Stimulated activated naive CD8-positive, alpha-beta T cell treated with anti-CD3 and anti-CD28 coated beads, Interleukin-15, amount 100 ng/mL, for 72 hours (primary cell): ENCODE results near the gene PTGR3.

Experiments
- ATAC-seq: fragments of 150-1000 bp; cut with Tn5 transposase; 2 replicates; pipeline ENCODE4 v1.10.0; 2021; ENCODE audit warnings: mild to moderate bottlenecking, moderate library complexity
- DNase-seq, 2 donors: peaks; one replicate each; pipeline ENCODE4 v3.0.0; 2021 to 2022
- H3K27ac Mint-ChIP-seq, 2 donors: one replicate each; pipeline ENCODE4 v1.8.0; 2022; ENCODE audit warnings: mild to moderate bottlenecking in 2 of 2, mixed read lengths in 2 of 2, moderate library complexity in 2 of 2
- H3K27me3 Mint-ChIP-seq: one replicate; pipeline ENCODE4 v1.8.0; 2022; ENCODE audit warnings: mixed read lengths
- H3K4me1 Mint-ChIP-seq: one replicate; pipeline ENCODE4 v1.8.0; 2022; ENCODE audit warnings: mild to moderate bottlenecking, mixed read lengths
- H3K4me3 Mint-ChIP-seq, 2 donors: one replicate each; pipeline ENCODE4 v1.8.0; 2022; ENCODE audit warnings: mild to moderate bottlenecking in 2 of 2, mixed read lengths in 2 of 2, moderate library complexity in 1 of 2
- H3K9me3 Mint-ChIP-seq, 2 donors: one replicate each; pipeline ENCODE4 v1.8.0; 2022; ENCODE audit warnings: mixed read lengths in 2 of 2

Gene PTGR3

GRCh38 chr18:75163736-75164135 is 45.2 kb downstream of the PTGR3 start:
- H3K27me3 Mint-ChIP-seq: no peaks in the 10 kb centered on the region
- H3K27ac Mint-ChIP-seq: no peak overlapping the region
- H3K4me1 Mint-ChIP-seq: peaks cover 12% of the 10 kb centered on the region

GRCh38 chr18:75162978-75163377 is 46.0 kb downstream of the PTGR3 start:
- Mint-ChIP-seq H3K9me3 (no peaks in the 10 kb centered on the region), H3K4me3 (no peak overlapping the region), H3K27me3 (no peaks in the 10 kb centered on the region), H3K4me1 (peaks cover 12% of the 10 kb centered on the region), H3K27ac (no peak overlapping the region)
- DNase-seq (no peak), ATAC-seq (no peak)

More at GRCh38 chr18:75163736-75164135, 45.2 kb downstream of the PTGR3 start:
- DNase-seq: no peak
- Mint-ChIP-seq H3K4me3 (no peak overlapping the region), H3K9me3 (no peaks in the 10 kb centered on the region)
- no peak for ATAC-seq

- no peaks in the 10 kb centered on the region for H3K9me3 Mint-ChIP-seq
- no peak for ATAC-seq
- H3K4me1 Mint-ChIP-seq: peaks cover 12% of the 10 kb centered on the region
- peak overlapping the region in 1 of 2 donors; percentile 8 for H3K27ac Mint-ChIP-seq
- H3K4me3 Mint-ChIP-seq: no peak overlapping the region
- no peaks in the 10 kb centered on the region for H3K27me3 Mint-ChIP-seq
- DNase-seq: no peak
These were observed 46.5 kb downstream of the PTGR3 start for GRCh38 chr18:75162467-75162866.

DNA sequence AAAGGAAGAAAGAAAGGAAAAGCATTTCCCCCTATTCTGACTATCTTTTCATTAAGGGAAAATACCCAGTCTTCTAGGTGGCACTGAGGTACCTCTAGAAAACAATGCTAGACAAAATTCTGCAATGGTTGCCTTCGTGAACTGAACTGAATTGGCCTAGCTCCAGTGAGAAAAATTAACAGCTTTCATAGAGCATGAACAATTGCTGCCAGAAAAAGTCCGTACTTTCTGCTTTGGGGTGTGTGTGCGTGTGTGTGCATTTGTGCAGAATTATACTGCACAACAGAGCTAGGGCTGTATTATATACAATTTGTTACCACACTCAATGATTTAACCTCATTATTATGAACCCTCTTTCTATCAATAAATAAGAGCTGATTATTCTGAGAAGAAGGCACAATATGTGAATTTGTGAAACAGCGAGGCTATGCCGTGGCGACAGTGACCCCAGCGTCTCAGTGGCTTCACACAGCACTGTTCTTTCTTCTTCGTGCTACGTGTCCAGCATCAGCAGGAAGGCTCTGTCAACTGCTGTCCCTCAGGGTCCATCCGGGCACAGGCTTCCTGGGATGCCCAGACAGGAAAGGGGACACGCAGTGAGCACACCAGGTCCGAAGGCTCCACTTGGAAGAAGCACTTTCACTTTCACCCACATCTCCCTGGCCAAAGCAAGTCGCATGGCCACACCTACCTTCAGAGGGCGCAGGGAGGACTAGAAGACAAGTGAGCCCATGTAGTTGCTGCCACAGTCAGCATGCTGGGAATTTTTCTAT is 47.5 kb downstream of the PTGR3 start:
- Mint-ChIP-seq H3K9me3 (no peaks in the 10 kb centered on the region), H3K4me1 (peaks cover 12% of the 10 kb centered on the region), H3K4me3 (peak overlapping the region; percentile 70 to 79), H3K27ac (peak overlapping the region; percentile 49 to 83), H3K27me3 (no peaks in the 10 kb centered on the region)
- DNase-seq (no peak), ATAC-seq (peak; percentile 27)

- DNase-seq (no peak), ATAC-seq (no peak)
- Mint-ChIP-seq H3K27me3 (no peaks in the 10 kb centered on the region), H3K4me3 (no peak overlapping the region), H3K9me3 (no peaks in the 10 kb centered on the region), H3K27ac (no peak overlapping the region), H3K4me1 (peaks cover 12% of the 10 kb centered on the region)
These were observed 48.6 kb downstream of the PTGR3 start for GRCh38 chr18:75160364-75160763.

GRCh38 chr18:75159646-75160356 is 49.1 kb downstream of the PTGR3 start:
- no peak overlapping the region for H3K27ac Mint-ChIP-seq
- no peaks in the 10 kb centered on the region for H3K9me3 Mint-ChIP-seq
- no peak for ATAC-seq
- no peak for DNase-seq
- no peaks in the 10 kb centered on the region for H3K27me3 Mint-ChIP-seq
- peaks cover 12% of the 10 kb centered on the region for H3K4me1 Mint-ChIP-seq
- H3K4me3 Mint-ChIP-seq: no peak overlapping the region

DNA sequence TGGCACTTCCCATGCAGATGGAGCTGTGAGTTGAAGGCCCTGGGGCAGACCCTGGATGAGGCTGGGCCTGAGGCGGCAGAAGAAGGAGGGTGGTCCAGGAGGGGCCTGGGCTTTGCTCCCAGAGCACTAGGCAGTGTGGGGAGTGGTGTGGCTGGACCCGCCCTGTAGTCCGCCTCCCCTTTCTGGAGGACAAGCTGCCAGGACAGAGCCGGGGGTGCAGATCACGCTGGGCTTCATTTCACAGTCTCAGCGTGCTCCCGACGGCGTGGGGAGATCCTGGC is 49.8 kb downstream of the PTGR3 start:
- no peak overlapping the region for H3K27ac Mint-ChIP-seq
- no peak overlapping the region for H3K4me3 Mint-ChIP-seq
- DNase-seq: no peak
- peak; percentile 16 for ATAC-seq
- H3K4me1 Mint-ChIP-seq: peaks cover 12% of the 10 kb centered on the region
- no peaks in the 10 kb centered on the region for H3K27me3 Mint-ChIP-seq
- H3K9me3 Mint-ChIP-seq: no peaks in the 10 kb centered on the region
